AG10803 (cell line): ENCODE data around the gene IBA57.
"Not testable (repeated sequence)": the region's sequence is repeated elsewhere in the genome, so short reads cannot be mapped to it uniquely, and the experiment has no call there.

Source experiments
- DNase-seq: peaks from one replicate; pipeline ENCODE4 v3.0.0; 2010; ENCODE audit warnings: low read depth
- H3K4me3 ChIP-seq: 2 replicates; pipeline ENCODE4 v1.5.1; 2011; ENCODE audit warnings: mild to moderate bottlenecking, low read length, control low read depth
- TF ChIP-seq, protein P1 (sequence below): conservative IDR thresholded peaks from 2 replicates; pipeline ENCODE4 v1.5.1; 2011; ENCODE audit warnings: mild to moderate bottlenecking, low read length, control low read depth, inconsistent platforms

The IBA57 gene

DNA sequence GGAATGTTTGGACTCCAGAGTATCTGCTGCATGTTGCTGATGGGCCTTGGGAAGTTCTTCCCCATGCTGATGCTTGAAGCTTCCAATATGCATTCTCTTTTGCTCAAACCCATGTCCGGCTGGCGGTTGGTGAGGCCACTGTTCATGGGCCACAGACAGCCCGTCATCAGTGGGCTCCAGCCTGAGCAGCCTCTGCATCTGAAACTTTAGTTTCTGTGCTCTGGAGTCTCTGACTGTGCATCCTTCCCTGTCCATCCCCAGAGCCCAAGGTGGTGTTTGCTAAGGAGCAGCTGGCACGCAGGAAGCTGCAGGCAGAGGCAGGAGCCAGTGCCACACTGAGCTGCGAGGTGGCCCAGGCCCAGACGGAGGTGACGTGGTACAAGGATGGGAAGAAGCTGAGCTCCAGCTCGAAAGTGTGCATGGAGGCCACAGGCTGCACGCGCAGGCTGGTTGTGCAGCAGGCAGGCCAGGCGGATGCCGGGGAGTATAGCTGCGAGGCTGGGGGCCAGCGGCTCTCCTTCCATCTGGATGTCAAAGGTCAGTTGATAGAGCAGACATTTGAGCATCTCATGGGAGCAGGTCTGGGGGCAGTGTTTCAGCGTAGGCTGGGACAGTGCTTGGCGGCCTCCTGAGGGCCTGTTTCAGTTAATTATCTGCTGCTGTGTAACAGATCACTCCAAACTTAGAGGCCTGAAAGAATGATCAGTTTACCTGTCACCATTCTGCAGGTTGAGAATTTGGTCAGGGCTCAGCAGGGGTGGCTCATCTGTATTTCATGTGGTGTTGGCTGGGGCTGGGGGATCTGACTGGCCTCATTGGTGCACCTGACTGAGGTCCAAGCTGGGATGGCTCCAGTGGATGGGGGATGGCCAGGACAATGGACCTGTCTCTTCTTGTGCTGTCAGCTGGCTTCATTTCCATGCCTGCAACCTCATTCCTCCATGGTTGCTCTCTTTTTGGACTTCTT lies 58.9 kb downstream of the IBA57 start:
- no peak overlapping the region for H3K4me3 ChIP-seq
- no peak for DNase-seq
- TF ChIP-seq, protein P1, sequence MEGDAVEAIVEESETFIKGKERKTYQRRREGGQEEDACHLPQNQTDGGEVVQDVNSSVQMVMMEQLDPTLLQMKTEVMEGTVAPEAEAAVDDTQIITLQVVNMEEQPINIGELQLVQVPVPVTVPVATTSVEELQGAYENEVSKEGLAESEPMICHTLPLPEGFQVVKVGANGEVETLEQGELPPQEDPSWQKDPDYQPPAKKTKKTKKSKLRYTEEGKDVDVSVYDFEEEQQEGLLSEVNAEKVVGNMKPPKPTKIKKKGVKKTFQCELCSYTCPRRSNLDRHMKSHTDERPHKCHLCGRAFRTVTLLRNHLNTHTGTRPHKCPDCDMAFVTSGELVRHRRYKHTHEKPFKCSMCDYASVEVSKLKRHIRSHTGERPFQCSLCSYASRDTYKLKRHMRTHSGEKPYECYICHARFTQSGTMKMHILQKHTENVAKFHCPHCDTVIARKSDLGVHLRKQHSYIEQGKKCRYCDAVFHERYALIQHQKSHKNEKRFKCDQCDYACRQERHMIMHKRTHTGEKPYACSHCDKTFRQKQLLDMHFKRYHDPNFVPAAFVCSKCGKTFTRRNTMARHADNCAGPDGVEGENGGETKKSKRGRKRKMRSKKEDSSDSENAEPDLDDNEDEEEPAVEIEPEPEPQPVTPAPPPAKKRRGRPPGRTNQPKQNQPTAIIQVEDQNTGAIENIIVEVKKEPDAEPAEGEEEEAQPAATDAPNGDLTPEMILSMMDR: no peak

GRCh38 chr1:228225165-228225710 lies 59.6 kb downstream of the IBA57 start:
- TF ChIP-seq, protein P1: no peak
- no peak for DNase-seq
- no peak overlapping the region for H3K4me3 ChIP-seq

- no peak for DNase-seq
- H3K4me3 ChIP-seq: no peak overlapping the region
- TF ChIP-seq, protein P1: no peak
Measured at GRCh38 chr1:228225740-228226139, 60.1 kb downstream of the IBA57 start.

DNA sequence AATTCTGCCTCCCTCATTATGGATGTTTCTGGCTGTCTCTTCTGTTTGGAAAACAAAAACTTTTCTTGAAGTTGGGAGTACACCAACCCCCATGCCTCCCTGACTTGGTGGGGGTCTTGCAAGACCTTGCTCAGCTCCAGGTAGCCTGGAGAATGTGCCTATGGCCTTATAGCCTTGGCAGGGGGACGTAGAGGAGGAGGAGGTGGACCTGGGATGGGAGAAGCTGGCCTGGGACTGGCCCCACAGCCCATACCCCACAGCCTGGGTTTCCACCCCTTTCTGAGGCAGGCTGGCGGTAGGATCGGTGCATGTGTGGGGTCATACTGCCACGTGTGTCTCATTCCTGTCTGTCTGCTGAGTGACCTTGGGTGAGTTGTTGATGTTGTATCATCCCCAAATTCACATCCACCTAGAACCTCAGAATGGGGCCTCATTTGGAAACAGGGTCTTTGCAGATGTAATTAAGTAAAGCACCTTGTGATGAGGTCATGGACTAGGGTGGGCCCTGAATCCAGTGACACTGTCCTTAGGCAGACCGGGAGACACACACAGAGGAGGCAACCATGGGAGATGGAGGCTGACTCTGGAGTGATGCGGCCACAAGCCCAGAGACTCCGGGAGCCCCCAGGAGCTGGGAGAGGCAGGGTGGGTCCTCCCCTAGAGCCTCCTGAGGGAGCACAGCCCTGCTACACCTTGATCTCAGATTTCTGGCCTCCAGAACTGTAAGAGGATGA lies 60.7 kb downstream of the IBA57 start:
- TF ChIP-seq, protein P1: no peak
- no peak for DNase-seq
- no peak overlapping the region for H3K4me3 ChIP-seq

GRCh38 chr1:228226956-228227791 lies 61.6 kb downstream of the IBA57 start:
- TF ChIP-seq, protein P1: peak; percentile 30
- H3K4me3 ChIP-seq: no peak overlapping the region
- DNase-seq: peak; percentile 34

DNA sequence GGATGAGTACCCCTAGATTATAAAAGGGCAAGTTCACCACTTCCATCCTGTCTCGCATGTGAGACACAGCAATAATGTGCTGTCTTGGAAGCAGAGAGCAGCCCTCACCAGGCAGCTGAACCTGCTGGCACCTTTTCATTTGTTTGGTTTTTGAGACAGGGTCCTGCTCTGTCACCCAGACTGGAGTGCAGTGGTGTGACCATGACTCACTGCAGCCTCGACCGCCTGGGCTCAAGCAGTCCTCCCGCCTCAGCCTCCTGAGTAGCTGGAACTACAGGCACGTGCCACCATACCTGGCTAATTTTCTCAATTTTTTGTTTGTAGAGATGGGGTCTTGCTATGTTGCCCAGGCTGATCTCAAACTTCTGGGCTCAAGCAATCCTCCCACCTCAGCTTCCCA lies 62.5 kb downstream of the IBA57 start:
- H3K4me3 ChIP-seq: not testable (repeated sequence)

More for the DNA sequence above, 62.5 kb downstream of the IBA57 start:
- not testable (repeated sequence) for DNase-seq
